Mammary microvascular endothelial cell (primary cell): ENCODE data around the gene FAM83G. TPM values are rescaled to one million over a fixed set of nuclear protein-coding genes. Genes with fewer than 3 reads are reported as not detected.

Experiments
- total RNA-seq: library from RNA; depleted of rRNA; stranded (reverse); fragments of >200 nt; gene quantifications from 2 replicates; pipeline ENCODE4 v1.2.3, GENCODE V29; 2015

FAM83G gene, protein sequence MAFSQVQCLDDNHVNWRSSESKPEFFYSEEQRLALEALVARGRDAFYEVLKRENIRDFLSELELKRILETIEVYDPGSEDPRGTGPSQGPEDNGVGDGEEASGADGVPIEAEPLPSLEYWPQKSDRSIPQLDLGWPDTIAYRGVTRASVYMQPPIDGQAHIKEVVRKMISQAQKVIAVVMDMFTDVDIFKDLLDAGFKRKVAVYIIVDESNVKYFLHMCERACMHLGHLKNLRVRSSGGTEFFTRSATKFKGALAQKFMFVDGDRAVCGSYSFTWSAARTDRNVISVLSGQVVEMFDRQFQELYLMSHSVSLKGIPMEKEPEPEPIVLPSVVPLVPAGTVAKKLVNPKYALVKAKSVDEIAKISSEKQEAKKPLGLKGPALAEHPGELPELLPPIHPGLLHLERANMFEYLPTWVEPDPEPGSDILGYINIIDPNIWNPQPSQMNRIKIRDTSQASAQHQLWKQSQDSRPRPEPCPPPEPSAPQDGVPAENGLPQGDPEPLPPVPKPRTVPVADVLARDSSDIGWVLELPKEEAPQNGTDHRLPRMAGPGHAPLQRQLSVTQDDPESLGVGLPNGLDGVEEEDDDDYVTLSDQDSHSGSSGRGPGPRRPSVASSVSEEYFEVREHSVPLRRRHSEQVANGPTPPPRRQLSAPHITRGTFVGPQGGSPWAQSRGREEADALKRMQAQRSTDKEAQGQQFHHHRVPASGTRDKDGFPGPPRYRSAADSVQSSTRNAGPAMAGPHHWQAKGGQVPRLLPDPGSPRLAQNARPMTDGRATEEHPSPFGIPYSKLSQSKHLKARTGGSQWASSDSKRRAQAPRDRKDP
- total RNA-seq = 24.0 and 25.9 TPM in 2 replicates

DNA sequence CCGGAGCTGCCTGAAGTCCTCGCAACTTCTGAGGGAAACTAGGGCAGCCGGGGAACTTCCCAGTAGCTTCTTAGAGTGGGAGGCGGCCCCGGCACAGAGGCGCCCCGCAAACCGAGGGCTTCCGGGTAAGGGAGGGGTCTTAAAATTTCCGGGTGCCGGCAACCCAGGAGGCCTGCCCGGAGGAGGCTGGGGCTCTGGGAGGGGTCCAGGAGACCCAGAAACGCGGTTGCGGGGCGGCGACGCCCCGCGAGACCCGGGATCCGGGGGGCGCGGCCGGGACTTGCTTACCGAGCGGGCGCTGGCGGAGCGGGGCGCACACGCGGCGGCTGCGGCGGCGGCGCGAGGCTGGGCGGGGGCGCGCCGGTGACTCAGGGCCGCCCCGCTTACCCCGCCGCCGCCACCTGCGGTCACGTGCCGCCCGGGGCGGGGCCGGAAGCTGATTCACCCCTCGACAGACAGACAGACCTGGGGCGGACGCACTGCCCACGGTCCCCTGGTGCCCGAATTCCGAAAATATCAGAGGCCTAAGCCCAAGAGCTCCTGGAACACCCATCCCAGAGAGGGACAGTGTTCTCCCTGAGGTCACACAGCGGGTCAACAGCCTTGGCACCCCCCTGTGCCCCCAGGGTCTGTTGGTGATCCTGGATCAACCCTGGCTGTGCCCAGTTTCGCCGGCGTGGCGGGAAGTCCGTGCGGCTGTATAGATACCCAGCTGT lies at the start of gene FAM83G:
FAM83G (minus strand) TSS at position 344 of the 716 bp plus-strand sequence. CDS start 723 bp downstream, outside the sequence.

DNA sequence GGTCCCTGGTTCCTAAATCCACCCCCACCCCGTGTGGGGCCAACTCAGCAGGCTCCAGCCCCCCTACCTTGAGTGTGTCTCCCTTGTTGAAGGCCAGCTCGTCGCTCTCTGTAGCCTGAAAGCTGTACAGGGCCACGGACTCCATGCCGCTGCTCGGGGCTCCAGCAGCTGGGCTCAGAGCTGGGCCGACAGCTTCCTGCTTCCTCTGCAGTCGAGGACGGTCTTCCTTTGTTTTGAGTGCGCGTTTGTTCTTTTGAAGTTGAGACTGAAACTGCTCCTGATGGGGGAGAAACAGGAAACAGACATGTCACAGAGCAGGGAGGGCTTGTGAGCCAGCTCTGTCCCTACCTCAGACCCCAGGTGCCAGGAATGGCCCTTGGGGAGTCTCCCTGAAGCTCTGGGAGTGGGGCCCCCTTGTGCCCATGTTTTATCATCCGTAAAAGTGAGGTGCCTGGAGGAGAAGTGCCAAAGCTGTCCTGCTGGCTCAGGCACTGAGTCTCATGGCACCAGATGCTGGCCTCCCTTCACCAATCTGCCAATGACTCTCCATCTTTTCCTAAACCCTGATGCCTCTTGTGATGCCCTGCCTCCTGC lies 42.3 kb upstream of the FAM83G start, which contains the start of gene GRAP:
GRAP (minus strand) TSS at position 176 of the 594 bp plus-strand sequence; CDS start at position 145, 31 bp downstream.

DNA sequence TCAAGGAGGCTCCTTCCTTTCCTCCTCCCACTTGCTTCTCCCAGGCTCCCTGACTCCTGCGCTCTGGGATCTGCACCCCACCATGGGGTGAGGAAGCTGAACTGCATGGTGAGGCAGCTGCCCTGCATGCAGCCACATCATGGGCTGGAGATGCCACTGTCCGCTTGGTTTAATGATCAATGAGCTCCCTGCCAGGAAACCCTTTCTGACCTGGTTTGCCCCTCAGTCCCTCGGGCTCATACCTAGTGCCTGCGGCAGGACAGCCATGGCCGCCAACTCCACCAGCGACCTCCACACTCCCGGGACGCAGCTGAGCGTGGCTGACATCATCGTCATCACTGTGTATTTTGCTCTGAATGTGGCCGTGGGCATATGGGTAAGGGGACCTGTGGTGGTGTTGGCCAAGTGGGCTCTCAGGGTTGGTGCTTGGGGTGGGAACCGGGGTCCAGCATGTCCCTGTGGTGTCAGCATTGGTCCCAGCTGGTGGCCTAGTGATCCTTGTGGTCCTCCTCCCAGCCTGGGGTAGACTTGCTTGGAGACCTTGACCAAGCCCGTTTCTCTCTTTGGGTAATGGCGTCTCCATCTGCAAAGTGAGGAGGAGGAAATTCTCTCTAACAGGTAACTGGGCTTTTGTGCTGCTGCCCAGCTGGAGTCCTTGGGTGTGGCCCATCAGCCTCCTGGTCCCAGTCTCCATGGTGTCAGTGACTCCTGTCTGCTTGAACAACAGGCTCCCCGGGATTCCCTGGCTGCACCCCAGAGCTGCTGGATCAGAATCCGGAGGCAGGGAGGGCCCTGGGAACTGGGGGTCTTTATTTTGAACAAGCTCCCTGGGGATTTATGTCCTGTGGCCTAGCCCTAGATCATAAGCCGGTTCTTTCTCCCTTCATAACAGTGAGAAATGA lies 52.4 kb downstream of the FAM83G start, which contains the start of gene SLC5A10:
SLC5A10 (plus strand) TSS at position 225 of the 902 bp plus-strand sequence; CDS start at position 266, 41 bp downstream.

Other genes with a start within 250 kb of the FAM83G start
- 26.6 and 30.5 TPM in 2 replicates for gene TVP23B, start 223.6 kb downstream of the FAM83G start, total RNA-seq
- gene PRPSAP2, start 146.6 kb downstream of the FAM83G start, total RNA-seq = 27.0 and 31.3 TPM in 2 replicates
- not detected in 2 replicates for gene SLC5A10, start 52.6 kb downstream of the FAM83G start, total RNA-seq
- 47.5 and 52.1 TPM in 2 replicates for gene GRAP, start 42.2 kb upstream of the FAM83G start, total RNA-seq
- 13.8 and 14.4 TPM in 2 replicates for gene GRAPL, start 122.8 kb upstream of the FAM83G start, total RNA-seq
- 20.2 and 26.1 TPM in 2 replicates for gene EPN2, start 232.6 kb upstream of the FAM83G start, total RNA-seq